Osteocyte (in vitro differentiated cells): ENCODE data around the gene SCPEP1. TPM values are rescaled to one million over a fixed set of nuclear protein-coding genes. Genes with fewer than 3 reads are reported as not detected.

Experiments
- DNase-seq: peaks from one replicate; pipeline ENCODE4 v3.0.0; 2021; ENCODE audit warnings: mixed read lengths; ENCODE audit not compliant: unreplicated experiment; ENCODE audit errors: extremely low spot score
- H3K27ac Mint-ChIP-seq: one replicate; pipeline ENCODE4 v1.8.0; 2021; ENCODE audit warnings: mild to moderate bottlenecking, mixed read lengths; ENCODE audit not compliant: unreplicated experiment
- H3K27me3 Mint-ChIP-seq: one replicate; pipeline ENCODE4 v1.8.0; 2021; ENCODE audit warnings: mixed read lengths; ENCODE audit not compliant: unreplicated experiment
- H3K36me3 Mint-ChIP-seq: one replicate; pipeline ENCODE4 v1.8.0; 2021; ENCODE audit warnings: mixed read lengths; ENCODE audit not compliant: unreplicated experiment
- H3K4me1 Mint-ChIP-seq: one replicate; pipeline ENCODE4 v1.8.0; 2021; ENCODE audit warnings: mixed read lengths; ENCODE audit not compliant: unreplicated experiment
- H3K4me3 Mint-ChIP-seq: one replicate; pipeline ENCODE4 v1.8.0; 2021; ENCODE audit warnings: mild to moderate bottlenecking, moderate library complexity, mixed read lengths; ENCODE audit not compliant: unreplicated experiment
- H3K9me3 Mint-ChIP-seq: one replicate; pipeline ENCODE4 v1.8.0; 2021; ENCODE audit warnings: mixed read lengths; ENCODE audit not compliant: unreplicated experiment
- CTCF ChIP-seq: fragments of 200-600 bp; sonication (generic); IDR thresholded peaks from 2 replicates; pipeline ENCODE4 v1.5.0; 2021; ENCODE audit warnings: antibody characterized with exemption, mild to moderate bottlenecking, moderate library complexity
- total RNA-seq: library from RNA; stranded (reverse); gene quantifications from 2 replicates; pipeline ENCODE4 v1.2.1, GENCODE V29; 2021

SCPEP1 gene
- total RNA-seq, 1 donor from 2014 or later = 68.9 TPM

- peaks cover 15% of the 10 kb centered on the region for H3K4me1 Mint-ChIP-seq
These were observed 4.4 kb downstream of the SCPEP1 start for GRCh38 chr17:56982312-56982711.

GRCh38 chr17:56983366-56983765 is 5.4 kb downstream of the SCPEP1 start:
- Mint-ChIP-seq H3K4me3 (no peak overlapping the region), H3K9me3 (no peaks in the 10 kb centered on the region), H3K27ac (no peak overlapping the region), H3K36me3 (peaks cover 26% of the 10 kb centered on the region), H3K27me3 (no peaks in the 10 kb centered on the region), H3K4me1 (peaks cover 11% of the 10 kb centered on the region)
- no peak for DNase-seq
- no peak for TF ChIP-seq CTCF

More at GRCh38 chr17:56982312-56982711, 4.4 kb downstream of the SCPEP1 start:
- H3K4me3 Mint-ChIP-seq = no peak overlapping the region
- no peak for TF ChIP-seq CTCF
- H3K27me3 Mint-ChIP-seq = no peaks in the 10 kb centered on the region
- no peaks in the 10 kb centered on the region for H3K9me3 Mint-ChIP-seq
- H3K27ac Mint-ChIP-seq = no peak overlapping the region
- DNase-seq = peak; percentile 69
- H3K36me3 Mint-ChIP-seq = peaks cover 19% of the 10 kb centered on the region

GRCh38 chr17:56985371-56986162 is 7.6 kb downstream of the SCPEP1 start:
- H3K27ac Mint-ChIP-seq = no peak overlapping the region

GRCh38 chr17:56987283-56987834 is 9.4 kb downstream of the SCPEP1 start:
- no peak overlapping the region for H3K27ac Mint-ChIP-seq
- no peak for TF ChIP-seq CTCF
- H3K4me1 Mint-ChIP-seq = no peaks in the 10 kb centered on the region
- H3K9me3 Mint-ChIP-seq = no peaks in the 10 kb centered on the region
- DNase-seq = no peak
- peaks cover 46% of the 10 kb centered on the region for H3K36me3 Mint-ChIP-seq
- H3K4me3 Mint-ChIP-seq = no peak overlapping the region
- H3K27me3 Mint-ChIP-seq = no peaks in the 10 kb centered on the region

More at GRCh38 chr17:56985371-56986162, 7.6 kb downstream of the SCPEP1 start:
- Mint-ChIP-seq H3K4me1 (no peaks in the 10 kb centered on the region), H3K9me3 (no peaks in the 10 kb centered on the region), H3K27me3 (no peaks in the 10 kb centered on the region), H3K36me3 (peaks cover 36% of the 10 kb centered on the region), H3K4me3 (no peak overlapping the region)
- DNase-seq = no peak
- TF ChIP-seq CTCF = no peak

- no peak for DNase-seq
- no peaks in the 10 kb centered on the region for H3K27me3 Mint-ChIP-seq
- no peaks in the 10 kb centered on the region for H3K4me1 Mint-ChIP-seq
- no peak for TF ChIP-seq CTCF
- H3K9me3 Mint-ChIP-seq = no peaks in the 10 kb centered on the region
- no peak overlapping the region for H3K27ac Mint-ChIP-seq
- peaks cover 46% of the 10 kb centered on the region for H3K36me3 Mint-ChIP-seq
- H3K4me3 Mint-ChIP-seq = no peak overlapping the region
These were observed 11.1 kb downstream of the SCPEP1 start for GRCh38 chr17:56988901-56989572.
